KMS-11 (cell line): ENCODE results near the gene GRID1.

Experiments
- H2AFZ ChIP-seq: fragments of 200-600 bp; sonication (generic); 2 replicates; pipeline ENCODE4 v1.6.1; 2016; ENCODE audit warnings: antibody characterized with exemption, mixed run types, low read depth
- H3K27ac ChIP-seq: fragments of 200-600 bp; sonication (generic); 2 replicates; pipeline ENCODE4 v1.6.1; 2016; ENCODE audit warnings: mild to moderate bottlenecking, mixed run types
- H3K27me3 ChIP-seq: fragments of 200-600 bp; sonication (generic); 2 replicates; pipeline ENCODE4 v1.6.1; 2017; ENCODE audit warnings: mild to moderate bottlenecking, low read depth, mixed run types, moderate library complexity; ENCODE audit not compliant: insufficient read depth
- H3K36me3 ChIP-seq: fragments of 200-600 bp; sonication (generic); 2 replicates; pipeline ENCODE4 v1.6.1; 2017; ENCODE audit warnings: mild to moderate bottlenecking, mixed run types; ENCODE audit not compliant: insufficient read depth
- H3K4me1 ChIP-seq: fragments of 200-600 bp; sonication (generic); 2 replicates; pipeline ENCODE4 v1.6.1; 2016; ENCODE audit warnings: mild to moderate bottlenecking, low read depth, mixed run types; ENCODE audit not compliant: poor library complexity, severe bottlenecking
- H3K4me2 ChIP-seq: fragments of 200-600 bp; sonication (generic); 2 replicates; pipeline ENCODE4 v1.7.0; 2016; ENCODE audit warnings: mild to moderate bottlenecking, mixed run types
- H3K4me3 ChIP-seq: fragments of 200-600 bp; sonication (generic); IDR thresholded peaks from 2 replicates; pipeline ENCODE4 v1.6.1; 2017; ENCODE audit warnings: low read depth, low read length, mixed read lengths; ENCODE audit not compliant: insufficient read depth
- H3K79me2 ChIP-seq: fragments of 200-600 bp; sonication (generic); 2 replicates; pipeline ENCODE4 v1.6.1; 2016; ENCODE audit warnings: low read depth, mixed run types; ENCODE audit not compliant: insufficient read depth
- H3K9ac ChIP-seq: fragments of 200-600 bp; sonication (generic); 2 replicates; pipeline ENCODE4 v1.6.1; 2016; ENCODE audit warnings: mild to moderate bottlenecking, mixed run types
- H4K20me1 ChIP-seq: fragments of 200-600 bp; sonication (generic); 2 replicates; pipeline ENCODE4 v1.6.1; 2016; ENCODE audit warnings: mild to moderate bottlenecking, mixed run types; ENCODE audit not compliant: insufficient read depth
- TF ChIP-seq, protein P1 (sequence below): fragments of 200-600 bp; sonication (generic); conservative IDR thresholded peaks from 2 replicates; pipeline ENCODE4 v1.6.1; 2017; ENCODE audit warnings: low read depth, mild to moderate bottlenecking, antibody characterized with exemption, low read length, moderate library complexity, mixed read lengths

GRID1 gene

DNA sequence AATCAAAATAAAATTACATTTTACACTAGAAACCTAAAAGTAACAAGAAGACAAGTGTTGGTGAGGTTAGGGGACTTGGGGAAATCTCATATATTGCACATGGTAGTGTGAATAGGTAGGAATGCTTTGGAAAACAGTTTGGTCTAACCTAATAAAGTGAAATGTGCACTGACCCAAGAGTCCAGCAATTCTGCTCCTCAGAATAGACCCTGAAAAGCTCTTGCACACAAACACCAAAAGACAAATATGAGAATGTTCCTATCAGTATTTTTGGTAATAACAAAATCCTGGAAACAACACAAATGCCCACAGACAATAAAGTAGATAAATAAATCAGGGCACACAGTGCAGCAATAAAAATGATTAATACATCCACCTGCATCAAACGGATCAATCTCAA, 165.7 kb downstream of the GRID1 start:
- no peaks in the 10 kb centered on the region for H4K20me1 ChIP-seq
- no peaks in the 10 kb centered on the region for H3K27me3 ChIP-seq
- H3K9ac ChIP-seq, result no peak overlapping the region
- H3K79me2 ChIP-seq, result no peaks in the 10 kb centered on the region
- TF ChIP-seq, protein P1, sequence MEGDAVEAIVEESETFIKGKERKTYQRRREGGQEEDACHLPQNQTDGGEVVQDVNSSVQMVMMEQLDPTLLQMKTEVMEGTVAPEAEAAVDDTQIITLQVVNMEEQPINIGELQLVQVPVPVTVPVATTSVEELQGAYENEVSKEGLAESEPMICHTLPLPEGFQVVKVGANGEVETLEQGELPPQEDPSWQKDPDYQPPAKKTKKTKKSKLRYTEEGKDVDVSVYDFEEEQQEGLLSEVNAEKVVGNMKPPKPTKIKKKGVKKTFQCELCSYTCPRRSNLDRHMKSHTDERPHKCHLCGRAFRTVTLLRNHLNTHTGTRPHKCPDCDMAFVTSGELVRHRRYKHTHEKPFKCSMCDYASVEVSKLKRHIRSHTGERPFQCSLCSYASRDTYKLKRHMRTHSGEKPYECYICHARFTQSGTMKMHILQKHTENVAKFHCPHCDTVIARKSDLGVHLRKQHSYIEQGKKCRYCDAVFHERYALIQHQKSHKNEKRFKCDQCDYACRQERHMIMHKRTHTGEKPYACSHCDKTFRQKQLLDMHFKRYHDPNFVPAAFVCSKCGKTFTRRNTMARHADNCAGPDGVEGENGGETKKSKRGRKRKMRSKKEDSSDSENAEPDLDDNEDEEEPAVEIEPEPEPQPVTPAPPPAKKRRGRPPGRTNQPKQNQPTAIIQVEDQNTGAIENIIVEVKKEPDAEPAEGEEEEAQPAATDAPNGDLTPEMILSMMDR, result no peak
- H3K27ac ChIP-seq, result no peak overlapping the region
- no peaks in the 10 kb centered on the region for H3K36me3 ChIP-seq
- H3K4me3 ChIP-seq, result no peak overlapping the region
- no peak overlapping the region for H3K4me2 ChIP-seq
- H2AFZ ChIP-seq, result no peak overlapping the region
- H3K4me1 ChIP-seq, result no peaks in the 10 kb centered on the region

DNA sequence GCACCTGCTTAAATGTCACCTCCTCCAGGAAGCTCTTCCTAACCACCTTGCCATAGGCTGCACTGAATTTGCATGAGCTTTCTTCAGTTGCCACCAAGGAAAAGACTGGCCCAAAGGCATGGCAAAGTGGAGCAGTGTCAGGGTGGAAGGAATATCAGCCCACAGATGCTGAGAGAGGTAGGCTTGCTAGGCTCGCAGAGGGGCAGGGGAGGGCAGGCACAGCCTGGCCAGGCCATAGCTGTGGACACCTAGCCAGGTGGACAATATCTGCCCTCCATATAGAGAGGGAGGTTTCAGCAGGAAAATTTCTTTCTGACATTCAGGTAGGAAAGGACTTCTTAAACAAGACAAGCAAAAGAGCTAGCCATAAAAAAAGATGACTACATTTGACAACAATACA, 166.3 kb downstream of the GRID1 start:
- H4K20me1 ChIP-seq, result no peaks in the 10 kb centered on the region
- TF ChIP-seq, protein P1, result no peak
- H2AFZ ChIP-seq, result no peak overlapping the region
- no peaks in the 10 kb centered on the region for H3K27me3 ChIP-seq
- H3K4me2 ChIP-seq, result no peak overlapping the region
- H3K36me3 ChIP-seq, result no peaks in the 10 kb centered on the region
- no peaks in the 10 kb centered on the region for H3K79me2 ChIP-seq
- no peaks in the 10 kb centered on the region for H3K4me1 ChIP-seq
- H3K4me3 ChIP-seq, result no peak overlapping the region
- no peak overlapping the region for H3K27ac ChIP-seq
- H3K9ac ChIP-seq, result no peak overlapping the region

DNA sequence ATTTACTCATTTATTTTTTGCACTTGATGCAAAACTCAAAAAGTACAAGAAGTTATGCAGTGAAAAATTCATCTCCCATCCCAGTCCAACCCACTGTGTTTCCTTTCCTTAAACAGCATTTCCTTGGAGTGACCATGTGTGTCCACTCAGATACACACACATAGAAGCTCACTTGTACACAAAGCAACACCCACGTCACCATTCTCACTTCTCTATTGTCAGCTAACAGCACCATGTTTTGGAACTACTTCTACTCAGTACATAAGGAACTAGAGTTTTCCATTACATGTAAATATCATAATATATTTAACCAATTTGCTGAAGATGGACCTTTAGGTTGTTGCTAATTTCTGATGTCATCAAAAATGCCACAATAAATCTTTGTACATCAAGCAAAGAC, 167.6 kb downstream of the GRID1 start:
- Histone ChIP-seq H3K4me3 (no peak overlapping the region), H4K20me1 (no peaks in the 10 kb centered on the region), H3K36me3 (no peaks in the 10 kb centered on the region), H2AFZ (no peak overlapping the region), H3K79me2 (no peaks in the 10 kb centered on the region), H3K27me3 (no peaks in the 10 kb centered on the region), H3K4me1 (no peaks in the 10 kb centered on the region), H3K27ac (no peak overlapping the region), H3K4me2 (no peak overlapping the region), H3K9ac (no peak overlapping the region)
- TF ChIP-seq, protein P1, result no peak

DNA sequence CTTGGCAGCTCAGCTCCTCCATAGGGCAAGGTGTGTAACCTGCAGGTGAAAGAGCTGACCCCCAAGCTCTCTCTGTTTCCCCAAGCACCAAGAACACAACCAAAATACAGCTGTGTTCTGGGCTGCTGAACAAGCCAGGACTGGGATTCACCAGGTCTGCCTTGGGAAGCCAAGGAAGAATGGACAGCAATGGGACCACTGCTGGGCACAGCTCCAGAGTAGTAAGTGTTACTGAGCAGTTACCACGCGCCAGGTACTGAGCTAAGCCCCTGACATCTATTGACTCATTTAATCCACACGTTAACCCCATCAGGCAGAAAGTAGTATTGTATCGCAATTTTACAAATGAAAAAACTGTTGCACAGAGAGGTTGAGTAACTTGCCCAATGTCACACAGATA, 168.3 kb downstream of the GRID1 start:
- H2AFZ ChIP-seq, result no peak overlapping the region
- no peak overlapping the region for H3K9ac ChIP-seq
- no peaks in the 10 kb centered on the region for H3K27me3 ChIP-seq
- no peaks in the 10 kb centered on the region for H4K20me1 ChIP-seq
- no peaks in the 10 kb centered on the region for H3K79me2 ChIP-seq
- no peak overlapping the region for H3K4me2 ChIP-seq
- no peaks in the 10 kb centered on the region for H3K36me3 ChIP-seq
- H3K4me3 ChIP-seq, result no peak overlapping the region
- TF ChIP-seq, protein P1, result no peak
- no peak overlapping the region for H3K27ac ChIP-seq
- H3K4me1 ChIP-seq, result no peaks in the 10 kb centered on the region
